Measurements from ENCODE around the gene CLDN1. TPM values are rescaled to one million over a fixed set of nuclear protein-coding genes. Genes with fewer than 3 reads are reported as not detected.

The CLDN1 gene
- total RNA-seq, 1 experiment from 2014 or later = 4.4 TPM

- TF ChIP-seq ESRRA (CRISPR knock-in tag; IDR thresholded peaks at IDR 0.05; ENCODE audit: borderline replicate concordance) (no peak), TEAD4 (CRISPR knock-in tag; IDR thresholded peaks at IDR 0.05) (no peak)
These were observed 19.9 kb downstream of the CLDN1 start (continued) for GRCh38 chr3:190302212-190302867.

- CTCF ChIA-PET = no interaction called here
These were observed 20.7 kb downstream of the CLDN1 start for GRCh38 chr3:190301591-190301990.

DNA sequence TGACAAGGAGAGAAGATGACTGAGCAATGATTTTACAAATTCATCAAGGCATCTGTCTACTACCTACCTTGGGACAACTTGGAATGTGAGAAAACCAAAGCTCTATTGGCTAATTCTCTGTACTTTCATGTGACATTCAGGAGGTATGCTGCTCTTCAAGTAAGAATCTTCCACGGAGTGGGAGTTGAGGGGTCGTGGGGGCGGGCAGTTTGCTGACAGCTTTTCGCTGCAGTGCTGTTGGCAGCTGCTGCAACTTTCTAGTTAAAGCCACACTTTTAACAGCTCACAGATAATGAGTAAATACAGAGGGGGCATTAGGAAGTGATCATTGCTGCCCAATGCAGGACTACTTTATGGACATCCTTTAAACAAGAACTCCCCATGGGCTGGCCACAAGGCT is 22.3 kb downstream of the CLDN1 start:
- H3K27me3 Mint-ChIP-seq (ENCODE audit: low read depth) = no peaks in the 10 kb centered on the region
- CTCF ChIA-PET = interaction anchor here (1.1 kb wide), 1 partner anchor 22 kb away, joined by 5 read pairs; the partner anchor contains the start of gene CLDN1
- H3K9me3 Mint-ChIP-seq = no peaks in the 10 kb centered on the region
- no peak for TF ChIP-seq SP1 (CRISPR knock-in tag; conservative IDR thresholded peaks at IDR 0.05)
- TF ChIP-seq ETV6 (CRISPR knock-in tag; IDR thresholded peaks at IDR 0.05) = no peak
- no peak for TF ChIP-seq ZMAT4 (CRISPR knock-in tag; IDR thresholded peaks at IDR 0.05)
- TF ChIP-seq PRRX2 (CRISPR knock-in tag; IDR thresholded peaks at IDR 0.05) = no peak
- POLR2A ChIA-PET = no interaction called here
- H3K4me3 Mint-ChIP-seq = no peak overlapping the region
- ATAC-seq = no peak
- DNase-seq (ENCODE audit: low spot score) = no peak
- peak overlapping the region; percentile 24; the same call in 1 of the 2 replicates for H3K27ac Mint-ChIP-seq
- H3K36me3 Mint-ChIP-seq = no peaks in the 10 kb centered on the region
- H3K4me1 Mint-ChIP-seq = no peaks in the 10 kb centered on the region

More at GRCh38 chr3:190301591-190301990, 20.7 kb downstream of the CLDN1 start:
- no peak overlapping the region for H3K27ac Mint-ChIP-seq
- no peak overlapping the region for H3K4me3 Mint-ChIP-seq
- ATAC-seq (no peak), DNase-seq (ENCODE audit: low spot score) (no peak)
- H3K36me3 Mint-ChIP-seq = no peaks in the 10 kb centered on the region
- H3K4me1 Mint-ChIP-seq = no peaks in the 10 kb centered on the region
- POLR2A ChIA-PET = no interaction called here
- no peaks in the 10 kb centered on the region for H3K27me3 Mint-ChIP-seq (ENCODE audit: low read depth)
- no peak for TF ChIP-seq ZNF416 (CRISPR knock-in tag; IDR thresholded peaks at IDR 0.05)
- no peak for TF ChIP-seq ZNF423 (CRISPR knock-in tag; IDR thresholded peaks at IDR 0.05)
- no peak for TF ChIP-seq JUN (CRISPR knock-in tag; IDR thresholded peaks at IDR 0.05)
- TF ChIP-seq TEAD4 (CRISPR knock-in tag; IDR thresholded peaks at IDR 0.05) = no peak
- TF ChIP-seq, protein P1, sequence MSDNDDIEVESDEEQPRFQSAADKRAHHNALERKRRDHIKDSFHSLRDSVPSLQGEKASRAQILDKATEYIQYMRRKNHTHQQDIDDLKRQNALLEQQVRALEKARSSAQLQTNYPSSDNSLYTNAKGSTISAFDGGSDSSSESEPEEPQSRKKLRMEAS (CRISPR knock-in tag; IDR thresholded peaks at IDR 0.05) = no peak
- no peak for TF ChIP-seq ZNF138 (CRISPR knock-in tag; conservative IDR thresholded peaks at IDR 0.05)
- H3K9me3 Mint-ChIP-seq = no peaks in the 10 kb centered on the region

GRCh38 chr3:190294030-190294429 is 28.2 kb downstream of the CLDN1 start:
- Mint-ChIP-seq H3K9me3 (peaks cover 27% of the 10 kb centered on the region), H3K27me3 (ENCODE audit: low read depth) (no peaks in the 10 kb centered on the region; the same call in 1 of the 2 replicates), H3K36me3 (peaks cover 12% of the 10 kb centered on the region), H3K27ac (no peak overlapping the region), H3K4me3 (no peak overlapping the region), H3K4me1 (no peaks in the 10 kb centered on the region)
- ChIA-PET POLR2A (no interaction called here), CTCF (no interaction called here)
- ATAC-seq (no peak), DNase-seq (ENCODE audit: low spot score) (no peak)
- TF ChIP-seq ZNF263 (CRISPR knock-in tag; IDR thresholded peaks at IDR 0.05; ENCODE audit: low read depth) (no peak), KAT7 (CRISPR knock-in tag; IDR thresholded peaks at IDR 0.05; ENCODE audit: borderline replicate concordance) (no peak), ETV6 (CRISPR knock-in tag; IDR thresholded peaks at IDR 0.05) (no peak), ZNF232 (CRISPR knock-in tag; IDR thresholded peaks at IDR 0.05) (no peak)
- TF ChIP-seq, protein P2, sequence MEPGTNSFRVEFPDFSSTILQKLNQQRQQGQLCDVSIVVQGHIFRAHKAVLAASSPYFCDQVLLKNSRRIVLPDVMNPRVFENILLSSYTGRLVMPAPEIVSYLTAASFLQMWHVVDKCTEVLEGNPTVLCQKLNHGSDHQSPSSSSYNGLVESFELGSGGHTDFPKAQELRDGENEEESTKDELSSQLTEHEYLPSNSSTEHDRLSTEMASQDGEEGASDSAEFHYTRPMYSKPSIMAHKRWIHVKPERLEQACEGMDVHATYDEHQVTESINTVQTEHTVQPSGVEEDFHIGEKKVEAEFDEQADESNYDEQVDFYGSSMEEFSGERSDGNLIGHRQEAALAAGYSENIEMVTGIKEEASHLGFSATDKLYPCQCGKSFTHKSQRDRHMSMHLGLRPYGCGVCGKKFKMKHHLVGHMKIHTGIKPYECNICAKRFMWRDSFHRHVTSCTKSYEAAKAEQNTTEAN (CRISPR knock-in tag; IDR thresholded peaks at IDR 0.05) = no peak

DNA sequence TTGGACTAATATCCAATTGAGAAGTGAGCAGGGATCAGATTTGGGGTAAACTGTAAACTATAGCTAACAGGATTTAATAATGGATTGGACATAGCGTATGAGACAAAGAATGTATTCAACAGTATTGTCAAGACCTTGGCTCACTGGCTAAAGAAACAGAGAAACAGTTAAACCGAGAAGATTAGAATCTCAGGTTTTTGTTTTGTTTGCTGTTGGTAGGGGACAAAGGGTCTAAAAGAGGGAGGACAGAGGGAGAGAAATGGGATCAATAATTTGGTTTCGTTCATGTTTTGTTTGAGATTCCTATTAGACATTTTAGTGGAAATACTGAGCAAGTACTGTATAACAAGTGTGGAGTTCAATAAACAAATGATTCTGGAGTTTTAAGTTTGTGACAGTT is 28.6 kb downstream of the CLDN1 start:
- H3K4me1 Mint-ChIP-seq = no peaks in the 10 kb centered on the region
- peaks cover 12% of the 10 kb centered on the region for H3K36me3 Mint-ChIP-seq
- TF ChIP-seq, protein P3, sequence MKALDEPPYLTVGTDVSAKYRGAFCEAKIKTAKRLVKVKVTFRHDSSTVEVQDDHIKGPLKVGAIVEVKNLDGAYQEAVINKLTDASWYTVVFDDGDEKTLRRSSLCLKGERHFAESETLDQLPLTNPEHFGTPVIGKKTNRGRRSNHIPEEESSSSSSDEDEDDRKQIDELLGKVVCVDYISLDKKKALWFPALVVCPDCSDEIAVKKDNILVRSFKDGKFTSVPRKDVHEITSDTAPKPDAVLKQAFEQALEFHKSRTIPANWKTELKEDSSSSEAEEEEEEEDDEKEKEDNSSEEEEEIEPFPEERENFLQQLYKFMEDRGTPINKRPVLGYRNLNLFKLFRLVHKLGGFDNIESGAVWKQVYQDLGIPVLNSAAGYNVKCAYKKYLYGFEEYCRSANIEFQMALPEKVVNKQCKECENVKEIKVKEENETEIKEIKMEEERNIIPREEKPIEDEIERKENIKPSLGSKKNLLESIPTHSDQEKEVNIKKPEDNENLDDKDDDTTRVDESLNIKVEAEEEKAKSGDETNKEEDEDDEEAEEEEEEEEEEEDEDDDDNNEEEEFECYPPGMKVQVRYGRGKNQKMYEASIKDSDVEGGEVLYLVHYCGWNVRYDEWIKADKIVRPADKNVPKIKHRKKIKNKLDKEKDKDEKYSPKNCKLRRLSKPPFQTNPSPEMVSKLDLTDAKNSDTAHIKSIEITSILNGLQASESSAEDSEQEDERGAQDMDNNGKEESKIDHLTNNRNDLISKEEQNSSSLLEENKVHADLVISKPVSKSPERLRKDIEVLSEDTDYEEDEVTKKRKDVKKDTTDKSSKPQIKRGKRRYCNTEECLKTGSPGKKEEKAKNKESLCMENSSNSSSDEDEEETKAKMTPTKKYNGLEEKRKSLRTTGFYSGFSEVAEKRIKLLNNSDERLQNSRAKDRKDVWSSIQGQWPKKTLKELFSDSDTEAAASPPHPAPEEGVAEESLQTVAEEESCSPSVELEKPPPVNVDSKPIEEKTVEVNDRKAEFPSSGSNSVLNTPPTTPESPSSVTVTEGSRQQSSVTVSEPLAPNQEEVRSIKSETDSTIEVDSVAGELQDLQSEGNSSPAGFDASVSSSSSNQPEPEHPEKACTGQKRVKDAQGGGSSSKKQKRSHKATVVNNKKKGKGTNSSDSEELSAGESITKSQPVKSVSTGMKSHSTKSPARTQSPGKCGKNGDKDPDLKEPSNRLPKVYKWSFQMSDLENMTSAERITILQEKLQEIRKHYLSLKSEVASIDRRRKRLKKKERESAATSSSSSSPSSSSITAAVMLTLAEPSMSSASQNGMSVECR (CRISPR knock-in tag; IDR thresholded peaks at IDR 0.05; ENCODE audit: borderline replicate concordance) = no peak
- no peak for TF ChIP-seq SOX15 (CRISPR knock-in tag; IDR thresholded peaks at IDR 0.05)
- no peak for TF ChIP-seq ESRRA (CRISPR knock-in tag; IDR thresholded peaks at IDR 0.05; ENCODE audit: borderline replicate concordance)
- no peak for TF ChIP-seq SP1 (CRISPR knock-in tag; conservative IDR thresholded peaks at IDR 0.05)
- no peak for TF ChIP-seq ZNF423 (CRISPR knock-in tag; IDR thresholded peaks at IDR 0.05)
- no peak for TF ChIP-seq KAT7 (CRISPR knock-in tag; IDR thresholded peaks at IDR 0.05; ENCODE audit: borderline replicate concordance)
- H3K27ac Mint-ChIP-seq = no peak overlapping the region
- no peak overlapping the region for H3K4me3 Mint-ChIP-seq
- POLR2A ChIA-PET = no interaction called here
- no peaks in the 10 kb centered on the region; the same call in 1 of the 2 replicates for H3K27me3 Mint-ChIP-seq (ENCODE audit: low read depth)
- ATAC-seq (no peak), DNase-seq (ENCODE audit: low spot score) (no peak)
- peaks cover 30% of the 10 kb centered on the region for H3K9me3 Mint-ChIP-seq
- CTCF ChIA-PET = no interaction called here

Data from WTC11 (cell line).